HTERT RPE-1 (cell line): ENCODE measurements around the gene SLC19A1.
"Not testable (repeated sequence)": the region's sequence is repeated elsewhere in the genome, so short reads cannot be mapped to it uniquely, and the experiment has no call there.

ENCODE experiments used
- in situ Hi-C: fragments of 300-500 bp; cut with MboI; formaldehyde crosslinking; loops from 4 replicates; pipeline ENCODE4 v1.14.3; 2020; ENCODE audit warnings: low sequenced_read_pairs

Gene SLC19A1

GRCh38 chr21:45535341-45536081 is 6.7 kb downstream of the SLC19A1 start:
- in situ Hi-C loops, result no loop called here

- in situ Hi-C loops, result no loop called here
Measured at GRCh38 chr21:45534636-45535331, 7.5 kb downstream of the SLC19A1 start.

- in situ Hi-C loops, result no loop called here
Measured at GRCh38 chr21:45533846-45534635, 8.2 kb downstream of the SLC19A1 start.

- in situ Hi-C loops, result no loop called here
Measured at GRCh38 chr21:45533361-45533845, 8.8 kb downstream of the SLC19A1 start.

GRCh38 chr21:45532826-45533360 is 9.3 kb downstream of the SLC19A1 start:
- in situ Hi-C loops, result no loop called here

- in situ Hi-C loops, result no loop called here
Measured at GRCh38 chr21:45531393-45532215, 10.6 kb downstream of the SLC19A1 start.

- in situ Hi-C loops, result not testable (repeated sequence)
Measured at GRCh38 chr21:45531114-45531392, 11.2 kb downstream of the SLC19A1 start.

GRCh38 chr21:45530423-45531113 is 11.7 kb downstream of the SLC19A1 start:
- in situ Hi-C loops, result no loop called here

GRCh38 chr21:45529785-45530422 is 12.3 kb downstream of the SLC19A1 start:
- in situ Hi-C loops, result no loop called here

GRCh38 chr21:45528981-45529784 is 13.1 kb downstream of the SLC19A1 start:
- in situ Hi-C loops, result no loop called here

- in situ Hi-C loops, result no loop called here
Measured at GRCh38 chr21:45528028-45528705, 14.1 kb downstream of the SLC19A1 start.

GRCh38 chr21:45527151-45527999 is 14.9 kb downstream of the SLC19A1 start:
- in situ Hi-C loops, result not testable (repeated sequence)

GRCh38 chr21:45525910-45526306 is 16.3 kb downstream of the SLC19A1 start:
- in situ Hi-C loops, result no loop called here

- in situ Hi-C loops, result no loop called here
Measured at GRCh38 chr21:45525153-45525909, 16.9 kb downstream of the SLC19A1 start.

- in situ Hi-C loops, result no loop called here
Measured at GRCh38 chr21:45524756-45525152, 17.5 kb downstream of the SLC19A1 start.

- in situ Hi-C loops, result no loop called here
Measured at GRCh38 chr21:45523411-45524101, 18.7 kb downstream of the SLC19A1 start.
